Spleen (tissue), 11 donors: ENCODE data around the gene ANG. TPM values are rescaled to one million over a fixed set of nuclear protein-coding genes. Genes with fewer than 3 reads are reported as not detected.
A peak's percentile ranks its signal among the peaks of the same experiment; 100 is the strongest.

Experiments
- DNase-seq: peaks from one replicate; pipeline ENCODE4 v3.0.0-alpha.2; 2020
- H3K27ac ChIP-seq, 8 donors: fragments of 200-600 bp; sonication (generic) in 7 of 8; 1 replicate in 4 of 8; 2 replicates in 4 of 8; pipeline versions ENCODE4 v1.5.0 to v1.8.0; 2016 to 2021; ENCODE audit warnings: inconsistent platforms in 4 of 8, mild to moderate bottlenecking in 4 of 8, moderate library complexity in 1 of 8
- H3K27me3 ChIP-seq, 7 donors: fragments of 200-600 bp; sonication (generic) in 6 of 7; replicated peaks in 1 of 7; 1 replicate in 4 of 7; 2 replicates in 3 of 7; pipeline versions ENCODE4 v1.5.0 to v1.8.0; 2016 to 2021; ENCODE audit warnings: inconsistent platforms in 3 of 7, mild to moderate bottlenecking in 1 of 7
- H3K36me3 ChIP-seq, 6 donors: fragments of 200-600 bp; sonication (generic) in 5 of 6; 1 replicate in 4 of 6; 2 replicates in 2 of 6; pipeline versions ENCODE4 v1.5.0 to v1.8.0; 2016 to 2021; ENCODE audit warnings: inconsistent platforms in 2 of 6
- H3K4me1 ChIP-seq, 6 donors: fragments of 200-600 bp; sonication (generic) in 5 of 6; 1 replicate in 3 of 6; 2 replicates in 3 of 6; pipeline versions ENCODE4 v1.5.0 to v1.8.0; 2016 to 2021; ENCODE audit warnings: inconsistent platforms in 3 of 6
- H3K4me3 ChIP-seq, 8 donors: fragments of 200-600 bp; sonication (generic) in 7 of 8; 1 replicate in 4 of 8; 2 replicates in 4 of 8; pipeline versions ENCODE4 v1.5.0 to v1.8.0; 2016 to 2021; ENCODE audit warnings: inconsistent platforms in 4 of 8, mild to moderate bottlenecking in 4 of 8, moderate library complexity in 2 of 8
- H3K9me3 ChIP-seq, 8 donors: fragments of 200-600 bp; sonication (generic) in 7 of 8; 1 replicate in 4 of 8; 2 replicates in 4 of 8; pipeline versions ENCODE4 v1.5.0 to v1.8.0; 2016 to 2021; ENCODE audit warnings: inconsistent platforms in 4 of 8
- POLR2A ChIP-seq, 3 donors: fragments of 450-650 bp; IDR thresholded peaks; one replicate each; pipeline ENCODE4 v1.5.1; 2017; ENCODE audit warnings: antibody characterized with exemption in 3 of 3, mild to moderate bottlenecking in 1 of 3
- POLR2AphosphoS5 ChIP-seq, 3 donors: sonication (generic); formaldehyde crosslinking; IDR thresholded peaks; one replicate each; pipeline ENCODE4 v1.5.1; 2017; ENCODE audit warnings: antibody characterized with exemption in 3 of 3
- WGBS, 5 donors: extraction: QIAGEN DNeasy Blood & Tissue Kit in 3 of 5; methylation state at CpG; one replicate each; pipeline versions ENCODE4 v1.1.5 to v1.1.7; 2013 to 2018; 5-methylcytosine and 5-hydroxymethylcytosine counted together
- intact Hi-C: fragments of 100-400 bp; cut with DNase I; formaldehyde crosslinking; loops from one replicate; pipeline ENCODE4 v1.15.0; 2023; ENCODE audit warnings: low total_unique reads
- polyA plus RNA-seq, 3 donors: library from polyadenylated mRNA; stranded (reverse); fragments of 200-250 nt; gene quantifications; one replicate each; pipeline ENCODE4 v1.2.1, GENCODE V29; 2013
- total RNA-seq, 7 donors: library from RNA; depleted of rRNA in 3 of 7; stranded (reverse); fragments of >200 nt in 3 of 7; fragmentation: NEBNext Ultra II Directional in 4 of 7; extraction: Animal tissue kit (Norgen Biotek cat#: 25700) in 4 of 7; gene quantifications; one replicate each; pipeline versions ENCODE4 v1.1.0 to v1.2.1, GENCODE V29; 2016 to 2021
- TF ChIP-seq, protein P1 (sequence below), 11 experiments: fragments of 200-600 bp in 7 of 11; fragments of 450-650 bp in 4 of 11; sonication (generic) in 4 of 11; IDR thresholded peaks in 8 of 11; conservative IDR thresholded peaks in 3 of 11; 1 replicate in 7 of 11; 2 replicates in 4 of 11; pipeline versions ENCODE4 v1.4.0 to v1.8.0; 2016 to 2021; ENCODE audit warnings: antibody characterized with exemption in 11 of 11, inconsistent platforms in 4 of 11, mild to moderate bottlenecking in 1 of 11
- donor health status: healthy with polysubstance abuse.
- donor health status: DM: no; HTN: no; CAD: no; lungs with moderate emphysema.
- donor health status: DM: no; HTN: no; CAD: no.
- donor health status: Bipolar disorder and iron deficiency.
- donor health status: healthy.
- donor health status: DM: no; HTN: no; CAD: no.
- donor health status: DM: yes; HTN: yes; CAD: no.

Gene ANG
- total and polyA plus RNA-seq, 10 donors = 1.6 to 10.2 (median 4.3) TPM

DNA sequence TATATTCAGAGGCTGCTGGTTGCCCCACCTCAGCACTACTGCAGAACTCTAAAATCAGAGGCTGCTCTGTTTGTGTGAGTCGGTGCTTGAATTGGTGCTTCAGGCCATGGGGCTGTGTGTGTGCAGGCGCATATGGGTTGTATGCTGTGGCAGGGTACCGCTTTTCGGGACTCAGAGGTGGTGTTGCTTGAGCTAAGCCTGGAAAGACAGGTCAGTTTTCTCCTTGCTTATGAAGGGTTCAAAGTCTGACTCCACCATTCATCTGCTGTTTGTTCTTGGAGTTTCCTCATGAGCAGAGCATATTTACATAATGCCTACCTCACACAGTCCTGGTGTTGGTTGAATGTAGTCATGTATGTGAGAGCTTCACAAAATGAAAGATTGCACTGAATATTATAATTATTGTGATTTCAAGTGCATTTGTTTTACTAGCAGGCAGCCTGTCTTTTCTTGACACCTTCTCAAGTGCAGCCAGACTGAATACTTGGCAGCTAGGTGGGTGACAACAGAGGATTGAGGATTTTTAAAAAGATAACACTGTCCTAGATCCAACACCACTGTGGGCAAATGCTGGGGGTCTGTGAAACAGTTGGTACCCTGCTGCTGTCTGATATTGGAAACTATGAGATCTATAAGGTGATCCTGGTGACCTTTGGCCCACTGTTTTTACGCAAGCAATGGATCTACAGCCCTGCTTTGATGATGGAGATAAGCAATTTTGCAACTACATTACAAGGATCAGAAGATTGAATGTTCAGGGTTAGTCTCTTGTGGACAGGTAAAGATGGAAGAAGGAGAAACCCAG lies 1.0 kb upstream of the ANG start:
- no peak for DNase-seq
- Histone ChIP-seq H3K4me1 (peaks cover 0 to 36% (median 23%) of the 10 kb centered on the region in 6 donors), H3K27ac (no peak overlapping the region), H3K36me3 (no peaks in the 10 kb centered on the region), H3K27me3 (no peaks in the 10 kb centered on the region), H3K4me3 (no peak overlapping the region), H3K9me3 (no peaks in the 10 kb centered on the region)
- TF ChIP-seq, protein P1, sequence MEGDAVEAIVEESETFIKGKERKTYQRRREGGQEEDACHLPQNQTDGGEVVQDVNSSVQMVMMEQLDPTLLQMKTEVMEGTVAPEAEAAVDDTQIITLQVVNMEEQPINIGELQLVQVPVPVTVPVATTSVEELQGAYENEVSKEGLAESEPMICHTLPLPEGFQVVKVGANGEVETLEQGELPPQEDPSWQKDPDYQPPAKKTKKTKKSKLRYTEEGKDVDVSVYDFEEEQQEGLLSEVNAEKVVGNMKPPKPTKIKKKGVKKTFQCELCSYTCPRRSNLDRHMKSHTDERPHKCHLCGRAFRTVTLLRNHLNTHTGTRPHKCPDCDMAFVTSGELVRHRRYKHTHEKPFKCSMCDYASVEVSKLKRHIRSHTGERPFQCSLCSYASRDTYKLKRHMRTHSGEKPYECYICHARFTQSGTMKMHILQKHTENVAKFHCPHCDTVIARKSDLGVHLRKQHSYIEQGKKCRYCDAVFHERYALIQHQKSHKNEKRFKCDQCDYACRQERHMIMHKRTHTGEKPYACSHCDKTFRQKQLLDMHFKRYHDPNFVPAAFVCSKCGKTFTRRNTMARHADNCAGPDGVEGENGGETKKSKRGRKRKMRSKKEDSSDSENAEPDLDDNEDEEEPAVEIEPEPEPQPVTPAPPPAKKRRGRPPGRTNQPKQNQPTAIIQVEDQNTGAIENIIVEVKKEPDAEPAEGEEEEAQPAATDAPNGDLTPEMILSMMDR (IDR thresholded peaks at IDR 0.05 in 8 of 11, conservative IDR thresholded peaks at IDR 0.05 in 3 of 11) = no peak
- no peak for TF ChIP-seq POLR2AphosphoS5 (IDR thresholded peaks at IDR 0.05)
- TF ChIP-seq POLR2A (IDR thresholded peaks at IDR 0.05) = no peak
- 78 to 96% (median 94%) methylated on average over 5 of the region's 5 CpGs for WGBS, 5 donors
- intact Hi-C loops = loop anchor here (5.0 to 10.0 kb wide), 2 partner anchors 75 to 213 kb away; no protein-coding TSS in a partner anchor

DNA sequence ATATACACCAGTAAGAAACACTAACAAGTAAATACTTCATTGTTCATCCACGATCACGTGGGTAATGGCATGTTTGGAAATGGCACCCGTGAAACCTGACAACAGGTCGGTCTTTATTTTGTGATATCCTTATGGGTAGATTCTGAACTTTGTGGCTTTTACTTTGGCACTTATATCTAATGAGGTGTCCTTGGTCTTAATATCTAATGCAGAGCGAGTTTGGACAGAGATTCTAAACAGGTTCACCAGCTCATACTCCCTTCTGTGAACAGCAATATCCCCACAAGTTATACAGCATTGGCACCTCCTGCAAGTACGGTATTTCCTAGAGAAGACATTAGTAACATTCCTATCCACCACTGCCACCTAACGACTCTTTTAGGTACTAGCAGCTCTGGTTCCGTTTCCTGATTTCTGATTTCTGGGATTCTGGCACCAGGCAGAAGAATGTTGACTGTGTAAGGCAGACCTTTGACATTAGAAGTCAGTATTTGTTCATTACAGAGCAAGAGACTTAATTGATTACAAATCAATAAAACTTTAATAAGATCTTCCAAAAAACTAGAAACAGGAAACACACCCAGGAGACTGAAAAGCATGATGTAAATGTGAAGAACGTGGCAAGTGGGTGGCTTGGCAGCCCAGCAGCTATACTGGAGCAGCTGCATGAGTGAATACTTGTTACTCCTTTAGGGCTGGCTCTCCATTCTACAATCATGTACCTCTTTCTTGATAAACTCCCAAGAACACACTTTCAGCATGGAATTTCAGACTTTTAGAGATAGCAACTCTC lies 2.5 kb downstream of the ANG start:
- TF ChIP-seq POLR2A (IDR thresholded peaks at IDR 0.05) (peak in 1 of 3 donors; percentile 8), POLR2AphosphoS5 (IDR thresholded peaks at IDR 0.05) (no peak)
- TF ChIP-seq, protein P1 (IDR thresholded peaks at IDR 0.05 in 8 of 11, conservative IDR thresholded peaks at IDR 0.05 in 3 of 11) = peak; percentile 75 to 93 (median 88)
- no peaks in the 10 kb centered on the region for H3K27me3 ChIP-seq
- H3K9me3 ChIP-seq = no peaks in the 10 kb centered on the region
- H3K4me3 ChIP-seq = no peak overlapping the region
- DNase-seq = no peak
- H3K36me3 ChIP-seq = peaks cover 0 to 5% (median 0%) of the 10 kb centered on the region in 6 donors
- H3K27ac ChIP-seq = no peak overlapping the region
- intact Hi-C loops = loop anchor here (5.0 to 10.0 kb wide), 2 partner anchors 284 to 364 kb away; no protein-coding TSS in a partner anchor
- peaks cover 0 to 10% (median 2%) of the 10 kb centered on the region in 6 donors for H3K4me1 ChIP-seq
- WGBS, 5 donors = 30 to 43% (median 33%) methylated on average over 9 of the region's 9 CpGs

DNA sequence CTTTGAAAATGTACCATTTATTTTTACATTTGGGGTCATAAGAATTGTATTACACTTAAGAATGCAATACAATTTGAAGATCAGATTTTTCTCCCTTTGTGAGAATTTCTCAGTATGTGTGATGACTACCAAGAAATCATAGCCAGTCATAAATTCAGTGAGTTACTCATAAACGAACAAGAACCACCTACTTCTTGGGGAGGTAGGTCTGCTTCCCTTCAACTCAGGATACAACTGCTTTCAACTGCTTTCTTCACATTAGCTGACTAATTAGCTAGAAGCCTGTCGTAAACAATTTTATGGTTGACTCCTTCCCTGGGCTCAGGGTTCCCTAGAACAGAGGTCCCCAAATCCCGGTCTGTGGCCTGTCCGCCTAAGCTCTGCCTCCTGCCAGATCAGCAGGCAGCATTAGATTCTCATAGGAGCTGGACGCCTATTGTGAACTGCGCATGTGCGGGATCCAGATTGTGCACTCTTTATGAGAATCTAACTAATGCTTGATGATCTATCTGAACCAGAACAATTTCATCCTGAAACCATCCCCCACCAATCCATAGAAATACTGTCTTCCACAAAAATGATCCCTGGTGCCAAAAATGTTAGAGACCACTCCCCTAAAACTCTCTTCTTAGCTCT lies 3.7 kb downstream of the ANG start:
- no peak for TF ChIP-seq POLR2AphosphoS5 (IDR thresholded peaks at IDR 0.05)
- TF ChIP-seq, protein P1 (IDR thresholded peaks at IDR 0.05 in 8 of 11, conservative IDR thresholded peaks at IDR 0.05 in 3 of 11) = no peak
- TF ChIP-seq POLR2A (IDR thresholded peaks at IDR 0.05) = no peak
- WGBS, 5 donors = 83 to 93% (median 85%) methylated on average over 7 of the region's 7 CpGs
- peaks cover 0 to 5% (median 0%) of the 10 kb centered on the region in 6 donors for H3K36me3 ChIP-seq
- no peak overlapping the region for H3K4me3 ChIP-seq
- H3K9me3 ChIP-seq = no peaks in the 10 kb centered on the region
- no peak overlapping the region for H3K27ac ChIP-seq
- H3K27me3 ChIP-seq = no peaks in the 10 kb centered on the region
- DNase-seq = no peak
- H3K4me1 ChIP-seq = peaks cover 0 to 12% (median 0%) of the 10 kb centered on the region in 6 donors
- intact Hi-C loops = loop anchor here (5.0 to 10.0 kb wide), 2 partner anchors 283 to 365 kb away; no protein-coding TSS in a partner anchor
